ENCODE data around the gene KANSL1.

GRCh38 chr17:46097497-46097896 lies 95.7 kb downstream of the KANSL1 start:
- TF ChIP-seq, protein P1, sequence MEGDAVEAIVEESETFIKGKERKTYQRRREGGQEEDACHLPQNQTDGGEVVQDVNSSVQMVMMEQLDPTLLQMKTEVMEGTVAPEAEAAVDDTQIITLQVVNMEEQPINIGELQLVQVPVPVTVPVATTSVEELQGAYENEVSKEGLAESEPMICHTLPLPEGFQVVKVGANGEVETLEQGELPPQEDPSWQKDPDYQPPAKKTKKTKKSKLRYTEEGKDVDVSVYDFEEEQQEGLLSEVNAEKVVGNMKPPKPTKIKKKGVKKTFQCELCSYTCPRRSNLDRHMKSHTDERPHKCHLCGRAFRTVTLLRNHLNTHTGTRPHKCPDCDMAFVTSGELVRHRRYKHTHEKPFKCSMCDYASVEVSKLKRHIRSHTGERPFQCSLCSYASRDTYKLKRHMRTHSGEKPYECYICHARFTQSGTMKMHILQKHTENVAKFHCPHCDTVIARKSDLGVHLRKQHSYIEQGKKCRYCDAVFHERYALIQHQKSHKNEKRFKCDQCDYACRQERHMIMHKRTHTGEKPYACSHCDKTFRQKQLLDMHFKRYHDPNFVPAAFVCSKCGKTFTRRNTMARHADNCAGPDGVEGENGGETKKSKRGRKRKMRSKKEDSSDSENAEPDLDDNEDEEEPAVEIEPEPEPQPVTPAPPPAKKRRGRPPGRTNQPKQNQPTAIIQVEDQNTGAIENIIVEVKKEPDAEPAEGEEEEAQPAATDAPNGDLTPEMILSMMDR (IDR thresholded peaks at IDR 0.05), result no peak
- TF ChIP-seq POLR2A (IDR thresholded peaks at IDR 0.05), result no peak
- TF ChIP-seq POLR2AphosphoS5 (IDR thresholded peaks at IDR 0.05), result no peak

Measured in gastroesophageal sphincter (tissue), 3 donors.